Hepatocyte (in vitro differentiated cells): Measurements from ENCODE around the gene FOXK1.

ENCODE experiments used
- EZH2 ChIP-seq: fragments of 200-600 bp; sonication (generic); IDR thresholded peaks from 2 replicates; pipeline ENCODE4 v1.6.1; 2016; ENCODE audit warnings: antibody characterized with exemption, mild to moderate bottlenecking, borderline replicate concordance
- EZH2phosphoT487 ChIP-seq: fragments of 200-600 bp; sonication (generic); IDR thresholded peaks from one replicate; pipeline ENCODE4 v1.6.1; 2018; ENCODE audit warnings: antibody characterized with exemption, mild to moderate bottlenecking, low read depth, moderate library complexity; ENCODE audit not compliant: unreplicated experiment, severe bottlenecking
- TF ChIP-seq, protein P1 (sequence below): fragments of 200-600 bp; sonication (generic); IDR thresholded peaks from 2 replicates; pipeline ENCODE4 v1.5.1; 2016; ENCODE audit warnings: antibody characterized with exemption, mild to moderate bottlenecking; ENCODE audit not compliant: poor library complexity

DNA sequence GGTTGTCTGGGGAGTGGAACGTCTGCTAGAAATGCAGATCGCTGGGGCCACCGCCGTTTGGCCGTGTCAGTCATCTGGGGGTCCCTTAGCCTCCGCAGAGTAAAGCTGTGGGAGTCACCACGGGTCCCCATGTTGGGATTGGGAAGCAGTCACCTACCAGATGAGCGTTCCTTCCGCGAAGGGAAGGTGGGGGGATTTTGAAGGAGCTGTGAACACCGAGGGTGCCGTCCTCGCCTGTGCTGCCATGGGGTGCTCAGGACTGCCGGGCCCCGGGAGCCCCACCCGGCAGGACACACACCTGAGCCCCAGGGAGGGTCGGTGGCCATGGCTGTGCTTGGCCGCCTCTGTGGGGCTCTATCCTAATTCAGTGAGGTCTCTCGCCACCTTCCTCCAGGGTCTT, 47.2 kb downstream of the FOXK1 start:
- TF ChIP-seq, protein P1, sequence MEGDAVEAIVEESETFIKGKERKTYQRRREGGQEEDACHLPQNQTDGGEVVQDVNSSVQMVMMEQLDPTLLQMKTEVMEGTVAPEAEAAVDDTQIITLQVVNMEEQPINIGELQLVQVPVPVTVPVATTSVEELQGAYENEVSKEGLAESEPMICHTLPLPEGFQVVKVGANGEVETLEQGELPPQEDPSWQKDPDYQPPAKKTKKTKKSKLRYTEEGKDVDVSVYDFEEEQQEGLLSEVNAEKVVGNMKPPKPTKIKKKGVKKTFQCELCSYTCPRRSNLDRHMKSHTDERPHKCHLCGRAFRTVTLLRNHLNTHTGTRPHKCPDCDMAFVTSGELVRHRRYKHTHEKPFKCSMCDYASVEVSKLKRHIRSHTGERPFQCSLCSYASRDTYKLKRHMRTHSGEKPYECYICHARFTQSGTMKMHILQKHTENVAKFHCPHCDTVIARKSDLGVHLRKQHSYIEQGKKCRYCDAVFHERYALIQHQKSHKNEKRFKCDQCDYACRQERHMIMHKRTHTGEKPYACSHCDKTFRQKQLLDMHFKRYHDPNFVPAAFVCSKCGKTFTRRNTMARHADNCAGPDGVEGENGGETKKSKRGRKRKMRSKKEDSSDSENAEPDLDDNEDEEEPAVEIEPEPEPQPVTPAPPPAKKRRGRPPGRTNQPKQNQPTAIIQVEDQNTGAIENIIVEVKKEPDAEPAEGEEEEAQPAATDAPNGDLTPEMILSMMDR: no peak
- TF ChIP-seq EZH2 (no peak), EZH2phosphoT487 (no peak)
